HG03103 (cell line): ENCODE results near the gene CRK.

ENCODE experiments used
- ATAC-seq: cut with Tn5 transposase; IDR thresholded peaks from one replicate; pipeline ENCODE4 v1.9.1; 2021; ENCODE audit warnings: low read depth; ENCODE audit not compliant: unreplicated experiment

Gene CRK

DNA sequence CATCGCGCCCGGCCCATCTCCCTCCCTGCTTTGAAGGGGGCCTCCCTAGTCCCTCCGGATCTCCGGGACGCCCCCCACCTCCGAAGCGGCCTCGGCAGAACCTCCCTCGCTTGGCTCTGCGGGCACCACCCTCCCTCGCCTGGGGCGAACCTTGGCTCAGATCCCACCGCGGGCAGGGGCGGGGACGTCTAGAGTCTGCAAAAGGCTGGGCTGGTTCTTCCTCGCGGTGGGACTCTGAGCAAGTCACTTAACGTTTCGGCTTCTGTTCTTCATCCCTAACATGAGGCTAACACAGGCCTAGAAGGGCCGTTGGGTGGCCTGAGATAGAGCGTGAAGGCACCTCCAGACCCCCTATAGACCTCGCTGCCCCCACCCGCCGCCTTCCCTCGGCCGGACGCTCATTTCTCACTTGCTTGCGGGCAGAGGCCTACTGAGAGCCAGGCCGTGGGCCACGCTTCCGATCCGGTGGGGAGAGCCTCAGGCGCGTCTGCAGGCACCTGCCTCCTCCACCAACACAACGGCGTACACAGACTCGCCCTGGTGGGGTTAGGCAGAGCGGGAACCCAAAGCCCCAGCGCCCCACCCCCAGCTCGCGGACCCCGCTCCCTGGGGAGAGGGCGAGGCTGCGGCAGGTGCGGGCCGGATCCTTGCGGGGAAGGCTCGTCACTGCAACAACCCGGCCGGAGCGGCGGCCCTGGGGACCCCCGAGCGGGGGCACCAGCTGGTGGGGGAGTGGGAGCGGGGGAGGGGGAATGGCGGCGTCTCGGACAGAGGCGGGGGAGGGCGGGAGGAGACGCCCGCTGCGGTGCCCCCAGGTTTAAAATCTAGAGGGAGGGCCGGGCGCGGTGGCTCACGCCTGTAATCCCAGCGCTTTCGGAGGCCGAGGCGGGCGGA lies 31.0 kb upstream of the CRK start:
- no peak for ATAC-seq

DNA sequence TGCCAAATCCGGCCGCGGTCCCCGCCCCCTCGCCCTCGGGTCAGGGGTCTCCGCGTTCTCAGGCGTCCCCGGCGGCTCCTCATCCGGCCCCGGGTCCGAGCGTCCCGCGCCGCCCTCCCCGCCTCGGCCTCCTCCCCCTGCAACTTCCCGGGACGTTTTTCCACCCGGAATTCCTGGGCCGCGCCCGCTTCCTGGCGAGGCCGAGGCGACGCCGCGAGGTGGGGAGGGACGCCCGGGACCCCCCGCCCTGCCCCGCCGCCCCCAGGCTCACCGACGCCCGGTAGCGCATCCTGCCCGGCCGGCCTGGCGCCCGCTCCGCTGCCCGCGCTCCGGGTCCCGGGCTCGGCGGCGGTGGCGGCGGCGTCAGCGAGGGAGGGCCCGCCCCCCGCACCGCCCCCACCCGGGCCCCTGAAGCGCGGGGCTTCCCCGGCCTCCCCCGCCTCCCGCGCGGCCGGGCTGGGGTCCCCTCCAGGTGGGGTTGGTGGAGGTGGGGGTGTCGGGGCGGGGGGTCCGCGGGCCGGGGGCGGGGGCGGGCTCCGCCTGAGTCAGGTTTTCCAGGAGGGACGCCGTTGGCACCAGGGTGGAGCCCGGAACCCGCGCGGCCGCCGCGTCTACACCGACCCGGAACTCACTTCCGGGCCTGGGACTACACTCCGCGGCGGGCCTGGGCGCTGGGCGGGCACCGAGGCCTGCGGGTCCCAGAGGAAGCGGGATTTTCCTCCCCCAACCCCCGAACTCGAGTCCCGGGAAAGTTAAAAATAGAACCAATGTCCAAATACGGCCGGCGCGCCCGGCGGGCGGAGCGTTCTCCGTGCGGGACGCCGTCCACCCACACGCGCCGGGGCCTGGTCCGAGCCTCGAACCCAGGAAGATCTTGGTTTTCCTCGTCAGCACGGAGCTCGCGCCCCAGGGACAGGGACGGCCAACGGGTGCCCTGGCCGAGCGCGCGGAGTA lies 29.7 kb upstream of the CRK start:
- ATAC-seq: no peak

DNA sequence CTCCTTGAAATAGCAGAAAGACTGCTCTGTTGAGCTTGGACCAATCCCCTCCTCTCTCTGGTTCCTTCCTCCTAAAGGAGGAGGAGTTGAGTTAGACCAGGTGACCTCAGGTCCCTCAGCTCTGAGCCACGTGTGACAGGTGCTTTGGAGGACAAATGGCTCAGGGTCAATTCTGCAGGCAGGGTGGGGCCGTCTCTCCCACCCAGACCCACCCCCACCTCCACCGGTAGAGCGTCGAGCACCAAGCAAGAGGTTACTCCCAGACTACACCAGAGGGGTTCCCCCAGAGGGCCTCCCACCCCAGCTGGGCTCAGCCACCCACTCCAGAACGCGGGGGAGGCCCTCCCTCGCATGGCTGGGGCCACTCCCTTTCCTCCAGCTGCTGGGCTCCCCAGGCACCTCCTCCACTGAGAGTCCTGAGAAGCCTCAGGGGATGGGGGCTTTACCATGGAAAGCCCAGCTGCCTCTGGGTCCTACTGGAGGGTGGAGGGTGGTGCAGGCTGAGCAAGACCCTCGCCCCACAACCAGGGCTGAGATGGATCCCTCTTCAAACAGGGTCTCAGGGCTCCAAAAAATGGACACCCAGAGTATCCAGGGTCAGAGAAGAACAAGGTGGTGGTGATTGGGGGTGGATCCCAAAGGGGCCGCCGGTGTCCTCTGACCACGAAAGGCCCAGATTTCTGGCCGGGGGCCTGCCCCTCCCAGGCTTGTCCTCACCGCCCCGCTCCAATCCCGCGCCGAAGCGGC lies 28.8 kb upstream of the CRK start:
- ATAC-seq: no peak

DNA sequence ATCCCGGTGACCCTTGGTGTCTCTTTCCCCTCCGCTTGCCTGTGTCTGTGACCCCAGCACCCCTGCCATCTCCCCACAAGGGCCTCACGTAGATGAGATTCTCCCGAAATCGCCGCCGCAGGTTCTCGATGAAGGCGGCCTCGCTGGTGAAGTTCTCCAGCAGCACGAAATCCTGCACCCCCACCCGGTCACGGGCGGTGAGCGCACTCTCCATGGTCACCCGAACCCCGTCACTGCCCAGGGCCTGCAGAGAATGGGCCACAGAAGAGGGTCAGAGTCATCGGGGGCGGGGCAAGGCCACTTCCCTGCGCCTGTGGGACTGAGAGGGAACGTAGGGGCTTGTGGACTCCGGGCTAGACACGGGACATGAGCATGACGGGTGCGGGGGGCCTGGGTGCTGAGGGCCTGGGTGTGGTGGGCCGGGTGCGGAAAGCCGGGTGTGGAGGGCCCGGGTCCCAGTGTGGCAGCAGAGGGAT lies 28.1 kb upstream of the CRK start:
- ATAC-seq: no peak

DNA sequence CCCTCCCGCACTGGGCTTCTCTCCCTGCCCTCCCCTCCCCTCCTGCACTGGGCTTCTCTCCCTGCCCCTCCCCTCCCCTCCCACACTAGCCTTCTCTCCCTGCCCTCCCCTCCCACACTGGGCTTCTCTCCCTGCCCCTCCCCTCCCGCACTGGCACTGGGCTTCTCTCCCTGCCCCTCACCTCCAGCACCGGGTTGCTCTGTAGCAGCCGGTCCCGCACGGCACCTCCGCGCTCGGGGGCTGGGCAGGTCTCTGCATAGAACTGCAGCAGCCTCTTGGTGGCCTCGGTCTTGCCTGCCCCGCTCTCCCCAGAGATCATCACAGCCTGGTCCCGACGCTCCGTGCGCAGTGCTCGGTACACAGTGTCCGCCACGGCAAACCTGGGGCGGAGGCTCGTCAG lies 26.6 kb upstream of the CRK start:
- no peak for ATAC-seq

DNA sequence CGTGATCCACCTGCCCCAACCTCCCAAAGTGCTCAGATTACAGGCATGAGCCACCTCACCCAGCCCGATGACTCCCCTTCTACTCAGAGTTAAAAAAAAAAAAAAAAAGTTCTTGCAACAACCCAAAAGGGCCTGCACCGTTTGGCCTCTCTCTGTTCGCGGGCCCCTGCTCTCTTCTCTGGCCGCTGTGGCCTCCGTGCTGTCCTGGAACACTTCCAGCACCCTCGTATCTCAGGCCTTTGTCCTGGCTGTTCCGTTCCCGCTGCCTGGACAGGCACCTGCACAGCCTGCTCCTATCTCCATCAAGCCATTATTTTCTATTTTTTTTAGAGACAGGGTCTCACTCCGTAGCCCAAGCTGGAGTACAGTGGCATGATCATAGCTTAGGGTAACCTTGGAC lies 25.7 kb upstream of the CRK start:
- ATAC-seq: no peak

DNA sequence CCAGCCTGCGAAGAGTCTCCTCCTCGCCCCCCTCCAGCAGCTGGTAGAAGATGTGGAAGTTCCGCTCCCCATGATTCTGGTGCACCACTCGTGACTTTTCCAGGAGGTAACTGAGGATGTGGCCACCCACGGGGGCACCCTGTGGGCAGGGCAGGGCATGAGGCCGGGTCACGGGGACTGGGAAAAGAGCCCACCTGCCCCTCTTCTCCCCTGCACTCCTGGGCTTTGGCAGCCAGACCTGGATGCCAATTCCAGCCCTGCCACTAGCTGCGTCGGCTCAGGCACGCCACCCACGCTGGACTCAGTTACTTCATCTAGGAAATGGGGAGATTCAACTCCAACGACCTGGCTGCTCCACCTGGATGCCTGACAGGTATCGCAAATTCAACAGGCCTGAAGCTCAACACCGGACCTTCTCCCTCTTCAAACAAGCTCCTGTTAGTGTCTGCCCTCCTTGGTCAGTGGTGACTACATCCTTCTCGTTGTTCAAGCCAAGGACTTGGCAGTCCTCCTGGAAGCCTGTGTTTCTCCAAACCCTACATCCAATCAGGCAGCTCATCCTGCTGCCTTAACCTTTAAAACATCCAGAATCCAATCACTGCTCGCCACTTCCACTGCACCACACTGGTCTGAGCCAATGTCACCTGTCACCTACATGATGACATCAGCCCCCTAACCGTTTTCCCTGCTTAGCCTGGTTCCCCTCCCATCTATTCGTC lies 24.9 kb upstream of the CRK start:
- ATAC-seq: no peak

DNA sequence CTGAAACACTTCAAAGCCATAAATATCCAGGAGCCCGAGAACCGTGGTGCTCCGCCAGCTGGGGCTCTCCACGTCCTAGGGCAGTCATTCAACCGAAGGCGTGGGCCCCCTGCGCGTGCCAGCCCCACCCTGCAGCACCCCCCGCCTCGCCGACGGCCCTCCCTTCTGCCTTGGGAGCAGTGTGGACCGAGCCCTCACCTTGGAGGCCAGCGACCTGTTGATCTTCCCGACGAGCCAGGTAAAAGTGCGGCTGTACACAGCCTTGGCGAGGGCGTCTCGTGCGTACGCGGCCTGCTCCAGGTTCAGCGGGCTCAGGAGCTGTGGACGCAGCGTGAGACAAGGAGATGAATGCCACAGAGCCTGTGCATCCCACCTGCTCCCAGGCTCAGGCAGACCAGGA lies 22.4 kb upstream of the CRK start:
- ATAC-seq: no peak

DNA sequence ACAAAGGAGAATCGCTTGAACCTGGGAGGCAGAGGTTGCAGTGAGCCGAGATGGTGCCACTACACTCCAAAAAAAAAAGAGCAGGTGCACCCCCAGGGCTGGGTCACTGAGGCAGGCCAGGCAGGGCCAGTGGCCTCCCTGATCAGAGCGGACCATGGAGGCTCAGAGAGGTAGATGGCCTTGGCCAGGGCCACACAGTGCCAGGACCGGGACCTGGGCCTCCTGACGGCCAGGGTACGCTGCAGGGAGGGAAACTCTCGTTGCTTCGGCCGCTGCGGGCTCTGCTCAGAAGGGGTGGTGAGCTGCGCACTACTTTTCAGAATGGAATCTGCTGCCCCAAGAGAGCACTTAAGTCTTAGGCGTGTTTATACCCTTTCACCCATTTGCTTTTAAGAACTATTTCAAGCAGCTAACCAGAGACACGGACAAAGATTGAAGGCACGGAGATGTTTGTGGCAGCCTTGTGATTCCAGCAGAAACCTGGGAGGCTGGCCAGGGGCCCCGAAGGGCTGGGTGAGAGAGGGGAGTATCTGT lies 19.4 kb upstream of the CRK start:
- no peak for ATAC-seq

DNA sequence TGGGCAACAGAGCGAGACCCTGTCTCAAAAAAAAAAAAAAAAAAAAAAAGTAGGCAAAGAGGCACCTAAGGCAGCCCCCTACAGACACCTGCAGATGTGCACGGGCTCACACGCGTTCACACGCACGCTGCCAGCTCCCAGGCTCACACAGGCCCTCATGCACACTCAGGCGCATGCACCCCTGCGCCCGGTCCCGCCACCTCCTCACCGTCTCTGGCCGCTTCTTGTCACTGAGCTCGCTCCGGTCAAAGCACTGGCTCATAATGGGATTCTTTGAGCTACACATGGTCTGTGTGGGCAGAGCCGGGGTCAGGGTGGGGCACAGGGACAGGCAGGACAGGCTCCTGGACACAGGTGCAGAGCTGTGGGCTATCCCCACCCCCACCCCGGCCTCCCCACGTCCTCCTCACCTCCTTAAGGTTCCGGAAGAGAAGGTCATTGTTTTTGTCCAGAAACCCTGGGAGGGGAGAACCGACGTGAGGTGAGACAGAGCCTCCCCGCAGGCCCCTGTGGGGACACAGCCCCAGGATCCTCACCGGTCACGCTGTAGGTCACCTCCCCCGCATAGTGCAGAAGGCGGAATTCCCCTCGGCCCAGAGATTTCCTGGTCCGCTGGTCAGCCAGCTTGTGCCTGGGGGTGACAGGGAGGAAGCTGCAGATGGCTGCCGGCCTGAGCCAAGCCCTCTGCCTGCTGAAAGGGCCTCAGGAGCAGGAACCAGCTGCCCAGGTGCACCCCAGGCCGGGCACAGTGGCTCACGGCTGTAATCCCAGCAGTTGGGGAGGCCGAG lies 18.6 kb upstream of the CRK start:
- peak; percentile 64 for ATAC-seq

DNA sequence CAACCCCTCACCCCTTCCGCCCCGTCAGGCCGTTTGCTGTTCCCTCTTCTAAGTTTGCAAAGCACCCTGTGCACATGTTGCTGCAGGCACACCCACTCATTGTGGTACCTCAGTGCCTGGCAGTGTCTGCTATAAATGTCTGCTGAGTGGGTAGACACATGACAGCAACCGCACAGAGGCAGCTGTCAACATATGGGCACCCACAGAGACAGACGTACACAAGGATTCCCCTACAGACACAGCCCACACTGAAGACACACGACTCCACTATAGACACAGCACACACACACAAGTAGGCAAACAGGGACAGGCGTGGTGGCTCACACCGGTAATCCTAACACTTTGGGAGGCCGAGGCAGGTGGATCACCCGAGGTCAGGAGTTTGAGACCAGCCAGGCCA lies 17.8 kb upstream of the CRK start:
- no peak for ATAC-seq

DNA sequence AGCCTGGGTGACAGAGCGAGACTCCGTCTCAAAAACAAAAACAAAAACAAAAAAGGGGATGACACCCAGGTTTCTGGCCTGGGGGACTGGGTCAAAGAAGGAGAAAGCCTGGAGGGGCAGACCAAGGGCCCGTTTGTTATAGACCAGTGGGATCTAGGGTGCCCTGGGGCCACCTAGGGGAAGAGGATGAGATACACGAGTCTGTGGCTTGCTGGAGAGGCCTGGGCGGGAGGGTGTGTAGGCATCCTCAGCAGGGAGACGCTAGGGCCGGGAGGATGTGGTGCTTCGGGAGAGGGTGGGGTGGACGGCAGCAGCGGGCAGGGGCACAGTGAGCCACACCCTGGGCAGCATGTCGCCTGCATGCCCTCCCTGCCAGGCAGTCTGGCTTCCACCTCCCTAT lies 17.1 kb upstream of the CRK start:
- no peak for ATAC-seq

DNA sequence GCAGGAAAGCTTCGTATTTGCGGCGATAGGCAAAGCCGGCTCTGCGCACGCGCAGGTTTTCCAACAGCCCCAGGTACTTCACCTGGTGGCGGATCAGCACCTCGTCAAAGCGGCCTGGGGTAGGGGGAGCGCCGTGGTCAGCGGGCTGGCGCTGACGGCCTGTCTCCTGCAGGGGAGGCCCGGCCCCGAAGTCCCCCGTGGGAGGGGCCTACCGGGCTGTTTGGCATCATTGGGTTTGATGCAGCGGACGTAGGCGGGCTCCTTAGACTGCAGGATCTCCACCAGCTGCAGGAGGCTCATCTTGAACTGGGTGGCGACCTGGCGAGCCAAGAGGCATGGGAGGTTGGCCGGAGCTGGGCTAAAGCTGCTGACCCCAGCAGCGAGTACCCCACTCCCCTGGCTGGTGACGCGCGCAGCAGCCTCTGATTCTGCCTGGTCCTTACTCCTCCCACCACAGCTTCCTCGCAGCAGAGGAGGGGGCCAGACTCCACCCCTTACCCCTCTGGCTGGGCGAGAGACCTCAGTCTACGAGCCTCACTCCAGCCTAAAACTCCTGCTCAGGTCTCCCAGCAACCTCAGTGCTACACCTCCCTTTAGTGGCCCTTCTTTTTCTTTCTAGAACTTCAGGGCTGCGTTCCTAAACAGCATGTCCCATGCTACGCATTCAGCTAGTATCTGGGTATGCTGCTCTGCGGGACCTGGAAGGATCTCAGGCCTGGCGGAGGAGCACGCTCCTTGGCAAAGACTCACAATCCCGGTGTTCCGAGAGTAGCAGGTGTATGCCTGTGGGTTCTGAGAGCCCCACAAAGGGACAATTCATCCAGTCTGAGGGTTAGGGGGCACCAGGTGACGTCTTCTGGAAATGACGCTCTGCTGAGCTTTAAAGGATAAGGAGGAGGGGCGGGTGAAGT lies 16.1 kb upstream of the CRK start:
- no peak for ATAC-seq

DNA sequence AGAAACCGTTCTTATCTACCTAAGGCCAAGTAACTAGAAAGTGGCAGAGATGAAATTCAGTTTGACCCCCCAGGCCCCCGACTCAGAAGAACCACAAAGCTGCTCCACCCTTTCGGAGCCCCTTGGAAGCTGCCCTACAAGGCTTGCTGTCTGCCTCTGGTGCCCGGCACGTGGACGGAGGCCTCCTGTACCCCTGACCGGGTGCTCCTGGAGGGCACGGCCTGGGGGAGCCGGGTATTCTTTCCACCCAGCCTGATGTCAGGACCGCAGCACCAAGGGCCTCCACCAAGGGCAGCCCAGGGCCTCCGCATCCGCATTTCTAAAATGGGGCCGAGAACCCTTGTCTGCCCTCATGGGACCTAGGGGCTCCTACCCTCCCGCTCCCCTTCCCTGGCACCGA lies 15.5 kb upstream of the CRK start:
- no peak for ATAC-seq

DNA sequence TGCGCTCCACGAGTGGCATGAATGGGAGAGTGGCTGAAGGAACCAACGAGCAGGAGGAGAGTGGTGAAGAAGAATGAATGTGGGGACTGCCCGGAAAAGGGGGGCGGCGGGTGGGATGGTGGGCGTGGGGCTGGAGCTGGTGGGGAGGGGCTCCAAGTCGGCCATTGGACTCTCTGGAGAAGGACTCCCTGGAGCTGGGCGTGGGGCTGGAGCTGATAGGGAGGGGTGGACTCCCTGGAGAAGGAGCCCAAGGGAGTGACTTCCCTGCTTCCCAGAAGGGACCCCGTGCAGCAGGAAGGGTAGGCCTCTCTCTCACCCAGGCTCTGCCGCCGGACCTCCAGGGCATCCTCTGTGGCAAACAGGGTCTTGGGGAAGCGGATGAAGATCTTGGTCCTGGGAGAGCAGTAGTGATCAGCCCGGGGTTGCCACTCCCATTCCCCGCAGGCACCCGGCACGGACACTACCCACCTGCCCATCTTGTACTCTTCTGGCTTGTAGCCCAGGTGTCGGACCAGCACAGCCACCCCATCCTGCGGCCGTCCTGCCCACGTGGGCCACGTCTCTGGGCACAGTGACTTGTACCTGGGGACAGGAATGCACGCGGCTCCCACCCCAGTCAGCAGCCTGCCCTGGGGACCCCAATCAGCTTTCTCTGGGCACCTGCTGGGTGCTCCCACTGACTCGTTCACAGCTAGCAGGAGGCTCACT lies 14.9 kb upstream of the CRK start:
- no peak for ATAC-seq

DNA sequence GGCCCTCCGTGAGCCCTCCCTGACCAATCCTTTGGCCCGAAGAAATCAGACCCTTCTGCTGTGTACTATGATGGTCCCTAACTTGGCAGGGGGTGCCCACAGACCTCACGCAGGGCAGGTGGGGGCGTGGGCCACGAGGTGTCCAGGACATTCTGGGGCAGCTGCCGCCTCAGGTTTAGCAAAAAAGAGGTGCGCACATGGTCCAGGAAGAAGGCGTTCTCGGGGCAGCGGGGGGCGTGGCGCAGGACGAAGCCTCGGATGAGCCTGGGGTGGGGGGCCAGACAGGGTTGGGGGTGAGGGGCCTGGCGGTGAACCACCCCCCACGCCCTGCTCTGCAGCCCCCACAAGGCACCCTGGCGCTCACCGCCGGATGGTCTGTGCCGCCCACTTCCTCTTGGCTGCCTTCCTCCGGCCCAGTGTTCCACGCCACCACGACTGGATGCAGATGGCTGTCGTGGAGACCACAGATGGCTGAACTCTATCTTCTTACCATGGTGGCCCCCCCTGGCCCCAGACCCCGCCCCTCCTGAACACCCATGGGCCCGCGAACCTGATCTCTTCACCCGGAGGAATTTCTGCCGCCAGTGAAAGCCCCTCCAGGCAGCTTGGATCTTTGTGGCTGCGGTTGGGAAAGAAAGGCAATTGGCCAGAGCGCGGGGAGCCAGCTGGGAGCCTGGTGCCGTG lies 14.2 kb upstream of the CRK start:
- no peak for ATAC-seq
